Panc1 (cell line): ENCODE measurements around the gene RSU1. TPM values are rescaled to one million over a fixed set of nuclear protein-coding genes. Genes with fewer than 3 reads are reported as not detected.

Source experiments
- ATAC-seq: fragments of 200-7000 bp; cut with Tn5 transposase; 2 replicates; pipeline ENCODE4 v1.9.1; 2020; ENCODE audit warnings: mild to moderate bottlenecking, moderate library complexity
- BruUV-seq: library from RNA; stranded (reverse); fragments of 400-500 nt; replicated peaks from 2 replicates; lab custom pipeline; 2021; lab: Mats Ljungman, UMichigan
- CTCF ChIA-PET: fragments of 300-600 bp; sonication (Branson Sonifier 250); formaldehyde crosslinking; loops from one replicate; lab custom pipeline; 2022; ENCODE audit warnings: antibody characterized with exemption; lab: Charles Lee
- POLR2A ChIA-PET: fragments of 300-600 bp; sonication (Branson Sonifier 250); formaldehyde crosslinking; loops from one replicate; lab custom pipeline; 2022; ENCODE audit warnings: antibody characterized with exemption; lab: Charles Lee
- DNase-seq: peaks from one replicate; pipeline ENCODE4 v3.0.0-alpha.2; 2010; ENCODE audit warnings: low read depth, low spot score
- H3K27ac ChIP-seq: 2 replicates; pipeline ENCODE4 v1.5.1; 2011; ENCODE audit warnings: mild to moderate bottlenecking, low read length, inconsistent platforms
- H3K27me3 ChIP-seq: fragments of 200-500 bp; sonication (Bioruptor generic); 2 replicates; pipeline ENCODE4 v1.6.0; 2014; ENCODE audit warnings: low read length, inconsistent platforms; ENCODE audit not compliant: control insufficient read depth, insufficient read depth
- H3K36me3 ChIP-seq: fragments of 200-500 bp; sonication (Bioruptor generic); 2 replicates; pipeline ENCODE4 v1.5.1; 2014; ENCODE audit warnings: inconsistent platforms, mild to moderate bottlenecking, low read length, moderate library complexity; ENCODE audit not compliant: control insufficient read depth, insufficient read depth
- H3K4me1 ChIP-seq: 2 replicates; pipeline ENCODE4 v1.5.1; 2011; ENCODE audit warnings: inconsistent platforms, mild to moderate bottlenecking, low read length, moderate library complexity; ENCODE audit not compliant: control insufficient read depth, insufficient read depth
- H3K4me3 ChIP-seq, 2 experiments: 2 replicates each; pipeline ENCODE4 v1.5.1; 2011 to 2012; ENCODE audit warnings: low read depth in 2 of 2, low read length in 2 of 2, mild to moderate bottlenecking in 2 of 2, inconsistent platforms in 1 of 2, moderate library complexity in 1 of 2
- H3K9me3 ChIP-seq: fragments of 200-500 bp; sonication (Bioruptor generic); 2 replicates; pipeline ENCODE4 v1.5.1; 2014; ENCODE audit warnings: low read depth, mild to moderate bottlenecking, inconsistent platforms, low read length, moderate library complexity; ENCODE audit not compliant: control insufficient read depth, insufficient read depth
- POLR2AphosphoS5 ChIP-seq: IDR thresholded peaks from 2 replicates; pipeline ENCODE4 v1.6.1; 2012; ENCODE audit warnings: mild to moderate bottlenecking, low read depth, low read length, moderate library complexity
- SIN3A ChIP-seq: IDR thresholded peaks from 2 replicates; pipeline ENCODE4 v1.6.1; 2012; ENCODE audit warnings: low read depth, mild to moderate bottlenecking, low read length, moderate library complexity, borderline replicate concordance; ENCODE audit not compliant: insufficient read depth
- TCF7L2 ChIP-seq: IDR thresholded peaks from 2 replicates; pipeline ENCODE4 v1.6.1; 2011; ENCODE audit warnings: mild to moderate bottlenecking, low read depth, low read length, inconsistent platforms
- in situ Hi-C: cut with HindIII; loops from 2 replicates; pipeline ENCODE4 v1.10.0; 2016; ENCODE audit warnings: low sequenced_read_pairs, low pct_unique_long_range_greater_than_20kb
- intact Hi-C: fragments of 100-400 bp; cut with micrococcal nuclease; formaldehyde crosslinking; loops from one replicate; pipeline ENCODE4 v1.10.0; 2022; ENCODE audit not compliant: unreplicated experiment
- total RNA-seq: library from RNA; stranded (reverse); gene quantifications from one replicate; pipeline ENCODE4 v1.2.1, GENCODE V29; 2021; ENCODE audit not compliant: unreplicated experiment
- TF ChIP-seq, protein P1 (sequence below), 2 experiments: IDR thresholded peaks; 2 replicates each; pipeline ENCODE4 v1.6.1; 2011 to 2012; ENCODE audit warnings: low read depth in 2 of 2, control low read depth in 1 of 2, low read length in 1 of 2, mild to moderate bottlenecking in 1 of 2, moderate library complexity in 1 of 2; ENCODE audit not compliant: insufficient read depth in 1 of 2
- TF ChIP-seq, protein P2 (sequence below): fragments of 450-650 bp; IDR thresholded peaks from 2 replicates; pipeline ENCODE4 v1.5.1; 2017; ENCODE audit warnings: mild to moderate bottlenecking

RSU1 gene
- total RNA-seq, 1 experiment from 2014 or later, result 55.6 TPM

DNA sequence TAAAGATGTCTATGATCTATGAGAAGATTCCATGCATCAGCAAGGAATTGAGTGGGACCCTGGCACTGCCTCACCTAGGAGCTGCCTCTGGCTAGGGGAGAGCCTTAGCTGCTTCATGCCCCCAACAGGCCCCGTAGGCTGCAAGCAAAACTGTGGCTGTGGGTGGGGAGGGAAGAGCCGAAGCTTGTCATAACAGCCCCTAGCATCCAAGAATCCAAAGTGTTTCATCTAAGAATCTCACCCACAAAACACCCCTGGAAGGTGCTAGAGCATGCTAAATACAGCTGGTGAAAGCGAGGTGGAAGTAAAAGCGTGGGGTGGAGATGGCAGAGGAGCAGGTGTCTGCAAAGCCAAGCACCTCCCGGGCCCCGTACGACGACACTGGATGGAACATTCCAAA is 208.0 kb downstream of the RSU1 start:
- no peaks in the 10 kb centered on the region for H3K27me3 ChIP-seq
- no peaks in the 10 kb centered on the region for H3K4me1 ChIP-seq
- intact Hi-C loops (no loop called here), in situ Hi-C loops (no loop called here)
- no peaks in the 10 kb centered on the region for H3K36me3 ChIP-seq
- H3K9me3 ChIP-seq, result no peaks in the 10 kb centered on the region
- no peak overlapping the region for H3K4me3 ChIP-seq
- DNase-seq (no peak), ATAC-seq (no peak)
- TF ChIP-seq SIN3A (no peak), TCF7L2 (no peak)
- TF ChIP-seq, protein P1, sequence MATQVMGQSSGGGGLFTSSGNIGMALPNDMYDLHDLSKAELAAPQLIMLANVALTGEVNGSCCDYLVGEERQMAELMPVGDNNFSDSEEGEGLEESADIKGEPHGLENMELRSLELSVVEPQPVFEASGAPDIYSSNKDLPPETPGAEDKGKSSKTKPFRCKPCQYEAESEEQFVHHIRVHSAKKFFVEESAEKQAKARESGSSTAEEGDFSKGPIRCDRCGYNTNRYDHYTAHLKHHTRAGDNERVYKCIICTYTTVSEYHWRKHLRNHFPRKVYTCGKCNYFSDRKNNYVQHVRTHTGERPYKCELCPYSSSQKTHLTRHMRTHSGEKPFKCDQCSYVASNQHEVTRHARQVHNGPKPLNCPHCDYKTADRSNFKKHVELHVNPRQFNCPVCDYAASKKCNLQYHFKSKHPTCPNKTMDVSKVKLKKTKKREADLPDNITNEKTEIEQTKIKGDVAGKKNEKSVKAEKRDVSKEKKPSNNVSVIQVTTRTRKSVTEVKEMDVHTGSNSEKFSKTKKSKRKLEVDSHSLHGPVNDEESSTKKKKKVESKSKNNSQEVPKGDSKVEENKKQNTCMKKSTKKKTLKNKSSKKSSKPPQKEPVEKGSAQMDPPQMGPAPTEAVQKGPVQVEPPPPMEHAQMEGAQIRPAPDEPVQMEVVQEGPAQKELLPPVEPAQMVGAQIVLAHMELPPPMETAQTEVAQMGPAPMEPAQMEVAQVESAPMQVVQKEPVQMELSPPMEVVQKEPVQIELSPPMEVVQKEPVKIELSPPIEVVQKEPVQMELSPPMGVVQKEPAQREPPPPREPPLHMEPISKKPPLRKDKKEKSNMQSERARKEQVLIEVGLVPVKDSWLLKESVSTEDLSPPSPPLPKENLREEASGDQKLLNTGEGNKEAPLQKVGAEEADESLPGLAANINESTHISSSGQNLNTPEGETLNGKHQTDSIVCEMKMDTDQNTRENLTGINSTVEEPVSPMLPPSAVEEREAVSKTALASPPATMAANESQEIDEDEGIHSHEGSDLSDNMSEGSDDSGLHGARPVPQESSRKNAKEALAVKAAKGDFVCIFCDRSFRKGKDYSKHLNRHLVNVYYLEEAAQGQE (IDR thresholded peaks at IDR 0.05; ENCODE audit: insufficient read depth in 1 of 2, low read depth in 2 of 2, low read length in 1 of 2), result no peak
- no TSS peak for BruUV-seq
- ChIA-PET CTCF (no interaction called here), POLR2A (no interaction called here)
- no peak overlapping the region for H3K27ac ChIP-seq

DNA sequence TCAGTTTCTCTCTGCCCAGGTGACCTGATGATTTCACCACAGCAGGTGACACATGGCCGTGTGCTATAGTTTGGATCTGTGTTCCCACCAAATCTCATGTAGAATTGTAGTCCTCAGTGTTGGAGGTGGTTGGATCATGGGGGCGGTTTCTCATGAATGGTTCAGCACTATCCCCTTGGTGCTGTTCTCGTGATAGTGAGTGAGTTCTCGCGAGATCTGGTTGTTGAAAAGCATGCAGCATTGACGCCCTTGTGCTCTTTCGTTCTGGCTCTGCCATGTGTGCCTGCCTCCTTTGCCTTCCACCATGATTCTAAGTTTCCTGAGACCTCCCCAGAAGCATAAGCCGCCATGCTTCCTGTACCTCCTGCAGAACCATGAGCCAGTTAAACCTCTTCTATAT is 210.3 kb downstream of the RSU1 start:
- intact Hi-C loops (no loop called here), in situ Hi-C loops (no loop called here)
- Histone ChIP-seq H3K4me1 (no peaks in the 10 kb centered on the region), H3K4me3 (no peak overlapping the region), H3K36me3 (no peaks in the 10 kb centered on the region), H3K9me3 (no peaks in the 10 kb centered on the region), H3K27me3 (no peaks in the 10 kb centered on the region), H3K27ac (no peak overlapping the region)
- CTCF ChIA-PET, result no interaction called here
- TF ChIP-seq, protein P2, sequence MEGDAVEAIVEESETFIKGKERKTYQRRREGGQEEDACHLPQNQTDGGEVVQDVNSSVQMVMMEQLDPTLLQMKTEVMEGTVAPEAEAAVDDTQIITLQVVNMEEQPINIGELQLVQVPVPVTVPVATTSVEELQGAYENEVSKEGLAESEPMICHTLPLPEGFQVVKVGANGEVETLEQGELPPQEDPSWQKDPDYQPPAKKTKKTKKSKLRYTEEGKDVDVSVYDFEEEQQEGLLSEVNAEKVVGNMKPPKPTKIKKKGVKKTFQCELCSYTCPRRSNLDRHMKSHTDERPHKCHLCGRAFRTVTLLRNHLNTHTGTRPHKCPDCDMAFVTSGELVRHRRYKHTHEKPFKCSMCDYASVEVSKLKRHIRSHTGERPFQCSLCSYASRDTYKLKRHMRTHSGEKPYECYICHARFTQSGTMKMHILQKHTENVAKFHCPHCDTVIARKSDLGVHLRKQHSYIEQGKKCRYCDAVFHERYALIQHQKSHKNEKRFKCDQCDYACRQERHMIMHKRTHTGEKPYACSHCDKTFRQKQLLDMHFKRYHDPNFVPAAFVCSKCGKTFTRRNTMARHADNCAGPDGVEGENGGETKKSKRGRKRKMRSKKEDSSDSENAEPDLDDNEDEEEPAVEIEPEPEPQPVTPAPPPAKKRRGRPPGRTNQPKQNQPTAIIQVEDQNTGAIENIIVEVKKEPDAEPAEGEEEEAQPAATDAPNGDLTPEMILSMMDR, result no peak
- TF ChIP-seq POLR2AphosphoS5 (no peak), SIN3A (no peak), TCF7L2 (no peak)
- TF ChIP-seq, protein P1 (IDR thresholded peaks at IDR 0.05; ENCODE audit: insufficient read depth in 1 of 2, low read depth in 2 of 2, low read length in 1 of 2), result no peak
- BruUV-seq, result no TSS peak
- ATAC-seq, result no peak
- DNase-seq, result no peak
- POLR2A ChIA-PET, result no interaction called here
